ENCODE results near the gene TMEM267.

DNA sequence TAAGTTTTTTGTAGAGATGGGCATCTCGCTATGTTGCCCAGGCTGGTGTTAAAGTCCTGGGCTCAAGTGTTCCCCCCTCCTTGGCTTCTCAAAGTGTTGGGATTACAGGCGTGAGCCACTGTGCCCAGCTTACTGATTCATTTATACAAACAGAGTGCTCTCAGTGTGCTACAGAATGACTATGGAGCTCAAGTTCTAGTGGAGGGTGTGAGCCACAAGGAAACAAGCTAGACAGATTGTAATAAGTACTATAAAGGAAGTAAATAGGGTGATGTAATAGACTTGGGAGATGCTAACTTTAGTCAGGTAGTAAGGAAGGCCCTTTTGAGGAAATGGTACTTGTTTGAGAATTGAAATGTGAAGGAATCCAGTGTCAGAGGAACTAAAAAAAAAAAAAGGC, 1.7 kb upstream of the TMEM267 start:
- TF ChIP-seq POLR2A (IDR thresholded peaks at IDR 0.05) (no peak), CTCF (IDR thresholded peaks at IDR 0.05) (no peak)
